Peyer's patch (tissue), 4 donors: ENCODE results near the gene RASA3.

ENCODE experiments used
- POLR2A ChIP-seq, 2 donors: fragments of 450-650 bp; IDR thresholded peaks; one replicate each; pipeline ENCODE4 v1.5.1; 2017; ENCODE audit warnings: antibody characterized with exemption in 2 of 2, mild to moderate bottlenecking in 2 of 2, moderate library complexity in 2 of 2
- TF ChIP-seq, protein P1 (sequence below), 6 experiments: fragments of 450-650 bp in 4 of 6; fragments of 200-600 bp in 2 of 6; sonication (generic) in 1 of 6; IDR thresholded peaks; one replicate each; pipeline ENCODE4 v1.5.1; 2017 to 2019; ENCODE audit warnings: antibody characterized with exemption in 6 of 6, mild to moderate bottlenecking in 3 of 6, moderate library complexity in 1 of 6

DNA sequence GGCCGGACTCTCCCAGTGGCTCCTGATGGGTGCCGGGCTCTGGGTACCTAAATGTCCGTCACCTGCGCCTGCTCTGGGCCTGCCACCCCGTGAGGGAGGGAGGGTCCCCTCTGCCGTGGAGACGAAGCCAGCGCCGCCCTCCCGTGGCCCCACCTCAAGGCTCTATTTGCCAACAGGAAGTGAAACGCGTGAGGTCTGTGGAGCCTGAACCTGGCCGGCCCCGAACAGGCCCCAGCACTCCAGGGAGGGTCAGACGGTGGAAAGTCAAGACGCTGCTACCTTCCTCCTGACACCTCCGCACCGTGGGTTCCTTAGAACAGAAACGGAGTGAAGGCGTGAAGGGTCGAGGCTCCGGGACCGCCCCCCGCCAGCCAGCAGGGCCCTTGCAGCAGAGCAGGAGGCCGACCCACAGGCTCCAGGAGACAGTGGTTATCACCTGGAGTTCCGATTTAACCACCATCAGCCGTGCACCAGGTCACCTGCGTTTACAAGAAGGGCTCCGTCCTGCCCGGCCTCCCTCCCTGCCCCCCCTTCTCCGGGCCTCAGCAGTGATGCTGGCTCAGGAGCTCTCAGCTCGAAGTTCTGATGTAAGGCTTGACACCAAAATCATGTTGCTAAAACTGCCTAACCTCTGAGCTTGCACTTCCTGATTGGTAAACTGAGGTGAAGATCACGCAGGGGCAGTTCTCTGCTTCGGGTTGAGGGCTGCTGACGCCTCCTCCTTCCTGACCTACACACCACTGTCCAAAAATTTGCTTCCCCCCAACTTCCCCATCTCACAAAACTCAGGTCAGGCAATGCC is 107.6 kb downstream of the RASA3 start:
- TF ChIP-seq, protein P1, sequence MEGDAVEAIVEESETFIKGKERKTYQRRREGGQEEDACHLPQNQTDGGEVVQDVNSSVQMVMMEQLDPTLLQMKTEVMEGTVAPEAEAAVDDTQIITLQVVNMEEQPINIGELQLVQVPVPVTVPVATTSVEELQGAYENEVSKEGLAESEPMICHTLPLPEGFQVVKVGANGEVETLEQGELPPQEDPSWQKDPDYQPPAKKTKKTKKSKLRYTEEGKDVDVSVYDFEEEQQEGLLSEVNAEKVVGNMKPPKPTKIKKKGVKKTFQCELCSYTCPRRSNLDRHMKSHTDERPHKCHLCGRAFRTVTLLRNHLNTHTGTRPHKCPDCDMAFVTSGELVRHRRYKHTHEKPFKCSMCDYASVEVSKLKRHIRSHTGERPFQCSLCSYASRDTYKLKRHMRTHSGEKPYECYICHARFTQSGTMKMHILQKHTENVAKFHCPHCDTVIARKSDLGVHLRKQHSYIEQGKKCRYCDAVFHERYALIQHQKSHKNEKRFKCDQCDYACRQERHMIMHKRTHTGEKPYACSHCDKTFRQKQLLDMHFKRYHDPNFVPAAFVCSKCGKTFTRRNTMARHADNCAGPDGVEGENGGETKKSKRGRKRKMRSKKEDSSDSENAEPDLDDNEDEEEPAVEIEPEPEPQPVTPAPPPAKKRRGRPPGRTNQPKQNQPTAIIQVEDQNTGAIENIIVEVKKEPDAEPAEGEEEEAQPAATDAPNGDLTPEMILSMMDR (IDR thresholded peaks at IDR 0.05): no peak
- no peak for TF ChIP-seq POLR2A (IDR thresholded peaks at IDR 0.05)
